CD1c-positive myeloid dendritic cell (primary cell): Measurements from ENCODE around the gene ZSCAN9.

ENCODE experiments used
- DNase-seq: peaks from one replicate; pipeline ENCODE4 v3.0.0-alpha.2; 2016; ENCODE audit errors: extremely low spot score

The ZSCAN9 gene

DNA sequence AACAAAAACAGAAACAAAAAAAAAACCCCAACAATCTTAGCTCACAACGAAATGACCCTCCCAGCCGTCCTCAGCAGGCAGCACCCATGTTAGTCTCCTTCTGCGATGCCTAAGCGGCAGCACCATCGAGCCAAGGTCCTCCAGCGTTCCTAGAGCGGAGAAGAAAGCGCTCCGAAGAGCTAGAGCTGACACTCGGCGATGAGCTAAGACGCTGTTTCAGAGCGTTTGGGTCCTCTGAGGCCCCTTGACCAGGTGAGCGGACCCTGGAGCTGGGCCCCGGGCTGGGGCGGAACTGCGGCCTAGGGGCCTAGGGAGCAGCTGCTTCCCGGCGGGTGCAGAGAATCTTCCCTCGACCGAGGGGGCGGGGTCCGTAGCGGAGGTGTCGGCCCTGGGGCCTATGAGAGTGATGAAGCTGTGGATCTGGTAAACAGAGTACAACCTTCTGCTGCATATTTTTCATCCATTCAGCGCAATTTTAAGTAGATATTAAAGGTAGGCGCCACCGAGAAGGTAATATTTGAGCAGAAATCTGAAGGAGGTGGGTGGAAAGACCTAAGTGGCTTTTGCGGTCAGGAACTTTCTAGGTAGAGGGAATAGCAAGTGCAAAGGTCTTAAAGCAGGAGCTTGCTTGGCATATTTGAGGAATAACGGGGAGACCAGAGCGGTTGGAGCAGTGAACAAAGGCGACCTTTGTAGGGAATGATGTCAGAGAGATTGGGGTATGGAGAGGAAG is 42.1 kb downstream of the ZSCAN9 start, which contains the start of gene ZSCAN26:
ZSCAN26 (plus strand) TSS at position 182 of the 733 bp plus-strand sequence. CDS start 4,777 bp downstream, outside the sequence.
- peak; percentile 83 for DNase-seq

- DNase-seq, result no peak
Measured at GRCh38 chr6:28267695-28268059, 42.6 kb downstream of the ZSCAN9 start.

- no peak for DNase-seq
Measured at GRCh38 chr6:28269492-28269891, 44.4 kb downstream of the ZSCAN9 start.

- DNase-seq, result no peak
Measured at GRCh38 chr6:28274888-28275287, 49.8 kb downstream of the ZSCAN9 start.

GRCh38 chr6:28277746-28278145 is 52.7 kb downstream of the ZSCAN9 start:
- DNase-seq, result no peak

DNA sequence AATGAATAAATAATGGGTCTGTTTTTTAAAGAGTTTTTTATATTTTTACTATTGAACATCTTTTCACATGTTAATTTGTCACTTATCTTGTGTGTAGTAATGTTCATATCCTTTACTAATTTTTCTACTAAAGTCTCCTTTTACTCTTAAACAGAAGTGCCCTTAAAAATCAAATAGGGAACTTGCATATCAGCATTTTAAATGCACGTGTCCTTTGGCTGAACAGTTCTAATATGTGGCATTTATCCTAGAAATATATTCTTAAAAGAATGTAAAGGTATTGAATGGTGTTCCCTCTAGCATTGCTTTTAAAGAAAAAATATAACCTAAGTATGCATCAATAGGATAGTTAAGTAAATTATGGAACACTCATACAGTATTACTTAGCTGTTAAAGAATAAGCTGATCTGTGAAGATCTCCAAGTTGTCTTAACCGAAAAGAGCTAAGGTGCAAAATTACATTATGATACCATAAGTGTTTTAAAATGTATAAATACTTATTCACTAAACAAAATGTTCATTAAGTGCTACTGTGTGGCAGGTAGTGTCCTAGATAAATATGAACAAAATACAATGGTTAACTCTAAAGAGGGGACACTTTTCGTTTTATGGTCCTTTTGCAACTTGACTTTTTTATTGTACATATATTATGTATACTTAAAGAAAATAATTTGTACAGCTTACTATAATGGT is 55.7 kb downstream of the ZSCAN9 start:
- DNase-seq, result no peak

DNA sequence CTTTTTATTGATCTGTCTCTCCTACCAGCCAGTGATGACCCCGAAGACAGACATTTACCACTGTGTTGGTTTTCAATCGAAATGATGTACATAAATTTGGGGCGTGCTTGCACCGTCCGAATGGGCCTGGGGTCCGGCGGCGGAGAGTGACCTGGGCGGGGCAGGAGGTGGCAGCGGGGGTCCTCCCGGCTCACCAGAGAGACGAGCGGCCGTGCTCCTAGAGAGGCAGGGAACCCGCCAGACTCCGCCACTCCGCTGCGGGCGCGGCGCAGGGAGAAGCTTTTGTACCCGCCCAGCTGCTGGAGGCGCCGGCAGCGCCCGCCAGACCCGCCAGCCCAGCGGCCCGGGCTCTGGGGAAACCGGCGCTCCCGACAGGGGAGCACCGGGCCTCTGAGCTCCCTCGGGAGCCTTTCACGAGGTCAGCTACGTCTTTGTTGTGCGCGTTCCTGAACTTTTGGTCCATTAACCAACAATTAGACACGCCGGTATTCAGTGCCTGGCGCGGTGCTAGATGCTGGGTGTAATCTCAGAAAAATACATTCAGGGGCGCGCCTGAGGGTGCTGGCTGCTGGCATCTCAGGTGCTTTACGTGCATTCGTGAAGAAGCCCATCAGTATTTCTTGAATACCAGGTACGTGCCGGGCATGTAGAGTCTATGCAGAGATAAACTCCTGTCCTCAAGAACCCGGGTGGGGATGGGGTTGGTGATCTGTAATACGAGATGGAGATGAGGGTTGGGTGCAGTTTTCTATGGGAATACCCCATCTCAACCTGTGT is 56.4 kb downstream of the ZSCAN9 start, which contains the start of gene PGBD1:
PGBD1 (plus strand) TSS at position 285 of the 777 bp plus-strand sequence. CDS start 2,242 bp downstream, outside the sequence.
- DNase-seq, result peak; percentile 30

GRCh38 chr6:28282926-28283325 is 57.9 kb downstream of the ZSCAN9 start:
- no peak for DNase-seq
